Neural progenitor cell (in vitro differentiated cells): ENCODE measurements around the gene GAD1.

Source experiments
- CTCF ChIP-seq: fragments of 200-600 bp; sonication (generic); IDR thresholded peaks from 2 replicates; pipeline ENCODE4 v1.5.1; 2017; ENCODE audit warnings: antibody characterized with exemption, mild to moderate bottlenecking
- EZH2 ChIP-seq: fragments of 200-600 bp; sonication (generic); IDR thresholded peaks from 2 replicates; pipeline ENCODE4 v1.6.1; 2017; ENCODE audit warnings: antibody characterized with exemption, mild to moderate bottlenecking, moderate library complexity
- EZH2phosphoT487 ChIP-seq: fragments of 200-600 bp; sonication (generic); IDR thresholded peaks from 2 replicates; pipeline ENCODE4 v1.6.1; 2017; ENCODE audit warnings: antibody characterized with exemption

- no peak for TF ChIP-seq CTCF
- no peak for TF ChIP-seq EZH2
- TF ChIP-seq EZH2phosphoT487 = no peak
These were observed 75.2 kb downstream of the GAD1 start for GRCh38 chr2:170891893-170892292.
